Endothelial cell of umbilical vein (primary cell): Measurements from ENCODE around the gene B4GALT6. TPM values are rescaled to one million over a fixed set of nuclear protein-coding genes. Genes with fewer than 3 reads are reported as not detected.

Experiments
- BruUV-seq: library from RNA; stranded (reverse); fragments of 400-500 nt; replicated peaks from 2 replicates; lab custom pipeline; 2021; lab: Mats Ljungman, UMichigan
- CTCF ChIA-PET: fragments of 300-600, 350-600 bp; sonication (Branson Sonifier 250); formaldehyde crosslinking; loops from one replicate; lab custom pipeline; 2021; ENCODE audit warnings: antibody characterized with exemption, inconsistent platforms; lab: Charles Lee
- POLR2A ChIA-PET: fragments of 300-600, 350-600 bp; sonication (Branson Sonifier 250); formaldehyde crosslinking; loops from one replicate; lab custom pipeline; 2021; ENCODE audit warnings: antibody characterized with exemption, inconsistent platforms; lab: Charles Lee
- DNase-seq: peaks from one replicate; pipeline ENCODE4 v3.0.0-alpha.2; 2011; ENCODE audit warnings: low read depth, low spot score
- FAIRE-seq: peaks from 2 replicates; lab custom pipeline; 2011; peaks lifted over from hg19 to GRCh38; lab: Jason Lieb, UNC
- H2AFZ ChIP-seq: 2 replicates; pipeline ENCODE4 v1.6.0; 2012; ENCODE audit warnings: low read depth, low read length, control low read depth, inconsistent platforms
- H3K27ac ChIP-seq: 2 replicates; pipeline ENCODE4 v1.5.1; 2011; ENCODE audit warnings: low read depth, mild to moderate bottlenecking, control low read depth, low read length, moderate library complexity; ENCODE audit not compliant: insufficient read depth
- H3K27me3 ChIP-seq, 2 experiments: 2 replicates each; pipeline versions ENCODE4 v1.6.0 to v1.6.1; 2011; ENCODE audit warnings: low read length in 2 of 2, mixed read lengths in 1 of 2; ENCODE audit not compliant: control insufficient read depth in 2 of 2, insufficient read depth in 2 of 2
- H3K36me3 ChIP-seq, 2 experiments: 2 replicates in 1 of 2; 3 replicates in 1 of 2; pipeline ENCODE4 v1.5.1; 2011; ENCODE audit warnings: low read length in 2 of 2, mild to moderate bottlenecking in 1 of 2, moderate library complexity in 1 of 2; ENCODE audit not compliant: control insufficient read depth in 2 of 2, insufficient read depth in 2 of 2; ENCODE audit errors: extremely low read depth in 1 of 2
- H3K4me1 ChIP-seq: 3 replicates; pipeline ENCODE4 v1.5.1; 2011; ENCODE audit warnings: mild to moderate bottlenecking, low read length; ENCODE audit not compliant: control insufficient read depth, insufficient read depth; ENCODE audit errors: extremely low read depth
- H3K4me2 ChIP-seq: 2 replicates; pipeline ENCODE4 v1.6.1; 2011; ENCODE audit warnings: low read length, control low read depth, mixed read lengths; ENCODE audit not compliant: insufficient read depth
- H3K4me3 ChIP-seq, 3 experiments: fragments of 200-600 bp in 1 of 3; sonication (generic), shearing (Covaris generic) in 1 of 3; replicated peaks in 1 of 3; 2 replicates each; pipeline ENCODE4 v1.5.1; 2011 to 2016; ENCODE audit warnings: control low read depth in 3 of 3, low read length in 3 of 3, mild to moderate bottlenecking in 2 of 3, inconsistent platforms in 1 of 3, low read depth in 1 of 3, moderate library complexity in 1 of 3; ENCODE audit not compliant: insufficient read depth in 1 of 3
- H3K79me2 ChIP-seq: 2 replicates; pipeline ENCODE4 v1.6.0; 2012; ENCODE audit warnings: low read length, inconsistent platforms; ENCODE audit not compliant: control insufficient read depth, insufficient read depth
- H3K9ac ChIP-seq: replicated peaks from 2 replicates; pipeline ENCODE3; 2011; ENCODE audit warnings: low read length, control low read depth; ENCODE audit not compliant: insufficient read depth; ENCODE audit errors: extremely low read depth
- H3K9me1 ChIP-seq: replicated peaks from 3 replicates; pipeline ENCODE4 v1.6.0; 2011; ENCODE audit warnings: mild to moderate bottlenecking, low read length; ENCODE audit not compliant: control insufficient read depth, insufficient read depth; ENCODE audit errors: extremely low read depth
- H3K9me3 ChIP-seq: replicated peaks from 2 replicates; pipeline ENCODE4 v1.5.1; 2012; ENCODE audit warnings: low read length, inconsistent platforms; ENCODE audit not compliant: control insufficient read depth, insufficient read depth
- H4K20me1 ChIP-seq: replicated peaks from 2 replicates; pipeline ENCODE3; 2011; ENCODE audit warnings: mild to moderate bottlenecking, low read length; ENCODE audit not compliant: control insufficient read depth, insufficient read depth; ENCODE audit errors: extremely low read depth
- CTCF ChIP-seq, 2 donors: IDR thresholded peaks; 1 replicate in 1 of 2; 2 replicates in 1 of 2; pipeline ENCODE4 v1.5.1; 2011; ENCODE audit warnings: low read length in 2 of 2, mild to moderate bottlenecking in 2 of 2, moderate library complexity in 2 of 2, control low read depth in 1 of 2, inconsistent platforms in 1 of 2, low read depth in 1 of 2; ENCODE audit not compliant: insufficient read depth in 1 of 2; ENCODE audit errors: extremely low read depth in 1 of 2
- EZH2 ChIP-seq: IDR thresholded peaks from 2 replicates; pipeline ENCODE4 v1.6.1; 2012; ENCODE audit warnings: borderline replicate concordance, low read depth, mild to moderate bottlenecking, moderate library complexity, low read length, inconsistent platforms; ENCODE audit not compliant: severe bottlenecking
- FOS ChIP-seq: IDR thresholded peaks from 2 replicates; pipeline ENCODE4 v1.6.1; 2011; ENCODE audit warnings: mild to moderate bottlenecking, low read length, moderate library complexity, borderline replicate concordance; ENCODE audit not compliant: insufficient read depth
- GATA2 ChIP-seq: IDR thresholded peaks from 2 replicates; pipeline ENCODE4 v1.7.0; 2011; ENCODE audit warnings: low read depth, mild to moderate bottlenecking, moderate library complexity, mixed read lengths, low read length; ENCODE audit not compliant: insufficient read length, insufficient read depth
- JUN ChIP-seq: IDR thresholded peaks from 2 replicates; pipeline ENCODE4 v1.6.1; 2011; ENCODE audit warnings: borderline replicate concordance, low read depth; ENCODE audit not compliant: insufficient read length, insufficient read depth
- MYC ChIP-seq: IDR thresholded peaks from one replicate; pipeline ENCODE4 v1.6.1; 2011; ENCODE audit warnings: mild to moderate bottlenecking, low read depth, low read length
- POLR2A ChIP-seq: IDR thresholded peaks from 2 replicates; pipeline ENCODE4 v1.6.1; 2012; ENCODE audit warnings: low read depth, mild to moderate bottlenecking, control low read depth, low read length
- POLR2AphosphoS5 ChIP-seq: IDR thresholded peaks from 2 replicates; pipeline ENCODE4 v1.6.1; 2012; ENCODE audit warnings: low read depth, mild to moderate bottlenecking, control low read depth, low read length, moderate library complexity; ENCODE audit not compliant: insufficient read depth
- dilution Hi-C: fragments of 300-500 bp; cut with MboI; formaldehyde crosslinking; loops from one replicate; pipeline ENCODE4 v1.15.0; 2019; ENCODE audit warnings: low sequenced_read_pairs; ENCODE audit not compliant: extremely low pct_ligation_motif_present
- intact Hi-C: fragments of 100-400 bp; cut with micrococcal nuclease; formaldehyde crosslinking; loops from one replicate; pipeline ENCODE4 v1.10.0; 2022
- polyA plus RNA-seq, 4 experiments: library from polyadenylated mRNA; depleted of rRNA in 3 of 4; stranded (reverse) in 3 of 4; unstranded in 1 of 4; fragments of >200 nt; gene quantifications; 2 replicates each; pipeline versions ENCODE4 v1.2.1 to v1.2.3, GENCODE V29; 2011 to 2012; ENCODE audit warnings: missing spikeins in 1 of 4
- total RNA-seq: library from RNA; stranded (reverse); gene quantifications from 2 replicates; pipeline ENCODE4 v1.2.3, GENCODE V29; 2021
- TF ChIP-seq, protein P1 (sequence below): IDR thresholded peaks from 2 replicates; pipeline ENCODE4 v1.6.1; 2011; ENCODE audit not compliant: insufficient read depth, insufficient read length

Gene B4GALT6
- total and polyA plus RNA-seq, 2 donors (not counting 3 experiments of a cell fraction or from before 2014, with no cell fraction given) = 3.9 to 24.2 TPM

DNA sequence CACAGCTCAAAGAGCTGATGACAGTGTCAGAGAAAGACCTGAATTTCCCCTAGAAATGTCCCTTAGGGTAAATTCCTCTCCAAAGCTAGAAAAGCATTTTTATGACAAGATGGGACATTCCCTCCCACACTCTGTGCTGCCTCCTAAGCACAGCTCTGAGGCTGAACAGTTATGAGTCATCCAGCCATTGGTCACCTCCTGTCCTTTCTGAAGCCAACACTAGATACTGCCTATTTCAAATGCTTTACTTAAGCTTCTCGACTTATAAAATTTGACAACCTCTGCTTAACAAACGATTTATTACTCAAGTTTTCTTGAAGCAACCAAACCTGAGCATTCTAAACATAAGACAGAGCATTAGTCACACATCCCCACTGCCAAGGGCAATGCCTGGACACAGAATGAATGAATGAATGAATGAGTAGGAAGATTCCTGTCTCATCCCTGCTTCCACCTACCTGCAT, 35.4 kb downstream of the B4GALT6 start:
- FAIRE-seq = peak; percentile 86
- Histone ChIP-seq H3K9me3 (no peaks in the 10 kb centered on the region), H3K4me1 (peaks cover 3% of the 10 kb centered on the region), H3K4me3 (no peak overlapping the region), H3K4me2 (no peak overlapping the region), H4K20me1 (no peaks in the 10 kb centered on the region), H3K27me3 (no peaks in the 10 kb centered on the region), H3K27ac (no peak overlapping the region), H3K9ac (no peak overlapping the region), H3K79me2 (no peaks in the 10 kb centered on the region), H2AFZ (no peak overlapping the region), H3K36me3 (peaks cover 0 to 1% of the 10 kb centered on the region in 2 experiments), H3K9me1 (no peaks in the 10 kb centered on the region)
- no TSS peak for BruUV-seq
- intact Hi-C loops = no loop called here
- DNase-seq = peak; percentile 42
- dilution Hi-C loops = no loop called here
- ChIA-PET CTCF (interaction anchor here (0.8 to 1.2 kb wide), 2 partner anchors 36 to 73 kb away, joined by 3 to 4 read pairs; partner anchors contain the start of gene B4GALT6), POLR2A (interaction anchor here (1.0 kb wide), 1 partner anchor 8 kb away, joined by 3 read pairs; no protein-coding TSS in a partner anchor)
- peak; percentile 66 for TF ChIP-seq FOS
- TF ChIP-seq POLR2A = no peak
- peak; percentile 50 for TF ChIP-seq JUN
- TF ChIP-seq GATA2 = no peak

DNA sequence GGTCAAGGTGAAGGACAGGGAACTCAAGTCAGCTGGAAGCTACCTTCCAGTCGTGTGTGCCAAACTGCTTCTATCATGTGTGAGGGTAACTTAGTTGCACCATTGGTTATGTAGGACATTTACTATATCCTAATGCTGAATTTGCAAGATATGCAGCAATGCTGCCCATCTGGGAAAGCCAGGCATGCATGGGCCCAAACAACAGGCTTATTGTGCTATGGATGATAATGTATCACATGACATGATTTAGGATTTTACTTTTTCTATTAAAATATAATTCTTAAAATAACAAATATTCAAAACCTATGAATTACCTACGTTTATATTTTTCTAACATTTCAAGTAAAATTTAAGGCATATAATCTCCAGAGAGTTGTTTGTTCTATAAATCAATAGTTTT, 35.9 kb downstream of the B4GALT6 start:
- dilution Hi-C loops = no loop called here
- H3K4me1 ChIP-seq = peaks cover 3% of the 10 kb centered on the region
- intact Hi-C loops = no loop called here
- H3K4me2 ChIP-seq = no peak overlapping the region
- no TSS peak for BruUV-seq
- H3K9ac ChIP-seq = no peak overlapping the region
- no peaks in the 10 kb centered on the region for H3K9me1 ChIP-seq
- POLR2A ChIA-PET = interaction anchor here (1.0 kb wide), 1 partner anchor 8 kb away, joined by 3 read pairs; no protein-coding TSS in a partner anchor
- FAIRE-seq (no peak), DNase-seq (no peak)
- H3K4me3 ChIP-seq = no peak overlapping the region
- H3K79me2 ChIP-seq = no peaks in the 10 kb centered on the region
- H3K27me3 ChIP-seq = no peaks in the 10 kb centered on the region
- no peak overlapping the region for H2AFZ ChIP-seq
- H3K36me3 ChIP-seq = peaks cover 0 to 4% of the 10 kb centered on the region in 2 experiments
- no peaks in the 10 kb centered on the region for H3K9me3 ChIP-seq
- H4K20me1 ChIP-seq = no peaks in the 10 kb centered on the region
- H3K27ac ChIP-seq = no peak overlapping the region
- CTCF ChIA-PET = interaction anchor here (0.8 to 1.2 kb wide), 2 partner anchors 36 to 74 kb away, joined by 3 to 4 read pairs; partner anchors contain the start of gene B4GALT6
- TF ChIP-seq JUN (no peak), POLR2AphosphoS5 (no peak), EZH2 (no peak), CTCF (IDR thresholded peaks at IDR 0.05; ENCODE audit: extremely low read depth in 1 of 2, insufficient read depth in 1 of 2, low read depth in 1 of 2, low read length in 2 of 2) (no peak), POLR2A (no peak), FOS (no peak), GATA2 (no peak), MYC (no peak)
- TF ChIP-seq, protein P1, sequence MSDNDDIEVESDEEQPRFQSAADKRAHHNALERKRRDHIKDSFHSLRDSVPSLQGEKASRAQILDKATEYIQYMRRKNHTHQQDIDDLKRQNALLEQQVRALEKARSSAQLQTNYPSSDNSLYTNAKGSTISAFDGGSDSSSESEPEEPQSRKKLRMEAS = no peak
